Measurements from ENCODE around the gene YKT6.
A peak's percentile ranks its signal among the peaks of the same experiment; 100 is the strongest.

Gene YKT6

DNA sequence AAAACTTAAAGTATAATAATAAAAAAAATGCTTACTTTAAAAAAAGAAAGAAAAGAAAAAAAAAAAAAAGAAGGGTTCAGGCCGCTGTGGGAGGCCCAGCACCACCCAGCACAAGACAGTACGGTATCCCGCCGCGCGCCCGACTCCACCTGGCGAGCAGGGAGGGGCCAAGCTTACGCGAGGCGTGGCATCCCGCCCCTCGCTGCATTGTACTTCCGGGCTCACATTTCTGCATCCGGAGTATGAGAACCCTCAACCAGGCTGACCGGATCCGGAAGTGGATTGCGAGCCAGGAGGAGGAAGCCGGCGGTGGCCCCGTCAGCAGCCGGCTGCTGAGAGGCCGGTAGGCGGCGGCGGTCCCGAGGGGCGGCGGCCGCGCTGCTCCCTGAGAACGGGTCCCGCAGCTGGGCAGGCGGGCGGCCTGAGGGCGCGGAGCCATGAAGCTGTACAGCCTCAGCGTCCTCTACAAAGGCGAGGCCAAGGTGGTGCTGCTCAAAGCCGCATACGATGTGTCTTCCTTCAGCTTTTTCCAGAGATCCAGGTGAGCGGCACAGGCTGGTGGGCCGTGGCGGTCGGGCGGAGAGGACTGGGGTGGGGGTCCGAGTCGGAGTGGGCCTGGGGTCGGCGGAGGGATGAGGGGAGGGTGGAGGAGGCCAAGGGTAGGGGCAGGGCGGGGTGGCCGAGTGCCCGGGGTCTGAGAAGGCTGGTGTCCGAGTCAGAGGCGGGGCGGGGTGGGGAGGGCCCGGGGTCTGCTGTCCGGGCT, at the start of gene YKT6:
Gene YKT6, plus strand, starts transcription at position 280 of the 763 bp plus-strand sequence. Its CDS starts 158 bp downstream, at position 438.
- FAIRE-seq (no peak), DNase-seq (ENCODE audit: insufficient read length, low spot score) (peak; percentile 99)
- TF ChIP-seq, protein P1, sequence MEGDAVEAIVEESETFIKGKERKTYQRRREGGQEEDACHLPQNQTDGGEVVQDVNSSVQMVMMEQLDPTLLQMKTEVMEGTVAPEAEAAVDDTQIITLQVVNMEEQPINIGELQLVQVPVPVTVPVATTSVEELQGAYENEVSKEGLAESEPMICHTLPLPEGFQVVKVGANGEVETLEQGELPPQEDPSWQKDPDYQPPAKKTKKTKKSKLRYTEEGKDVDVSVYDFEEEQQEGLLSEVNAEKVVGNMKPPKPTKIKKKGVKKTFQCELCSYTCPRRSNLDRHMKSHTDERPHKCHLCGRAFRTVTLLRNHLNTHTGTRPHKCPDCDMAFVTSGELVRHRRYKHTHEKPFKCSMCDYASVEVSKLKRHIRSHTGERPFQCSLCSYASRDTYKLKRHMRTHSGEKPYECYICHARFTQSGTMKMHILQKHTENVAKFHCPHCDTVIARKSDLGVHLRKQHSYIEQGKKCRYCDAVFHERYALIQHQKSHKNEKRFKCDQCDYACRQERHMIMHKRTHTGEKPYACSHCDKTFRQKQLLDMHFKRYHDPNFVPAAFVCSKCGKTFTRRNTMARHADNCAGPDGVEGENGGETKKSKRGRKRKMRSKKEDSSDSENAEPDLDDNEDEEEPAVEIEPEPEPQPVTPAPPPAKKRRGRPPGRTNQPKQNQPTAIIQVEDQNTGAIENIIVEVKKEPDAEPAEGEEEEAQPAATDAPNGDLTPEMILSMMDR (IDR thresholded peaks at IDR 0.05; ENCODE audit: insufficient read depth, missing control alignments), result no peak

DNA sequence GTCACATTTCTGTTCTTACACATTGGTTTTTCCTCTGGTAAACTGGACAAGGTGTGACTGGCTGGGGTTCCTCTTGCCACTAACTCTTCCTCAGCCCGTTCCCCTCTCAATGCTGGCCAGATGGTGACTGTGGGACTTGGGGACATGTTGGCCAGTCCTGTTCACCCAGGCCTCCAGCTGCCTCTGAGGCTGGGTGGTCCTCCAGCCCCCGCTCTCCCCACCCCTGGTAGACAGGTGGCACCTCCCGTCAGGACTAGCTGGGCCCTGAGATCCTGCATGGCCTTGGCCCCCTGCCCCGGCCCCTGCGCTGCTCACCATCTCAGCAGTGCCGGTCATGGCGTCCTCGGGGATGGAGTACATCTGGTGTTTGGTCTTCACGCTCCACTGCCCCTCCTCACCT, 48.8 kb upstream of the YKT6 start:
- DNase-seq (ENCODE audit: insufficient read length, low spot score) (no peak), FAIRE-seq (no peak)
- TF ChIP-seq, protein P1 (IDR thresholded peaks at IDR 0.05; ENCODE audit: insufficient read depth, missing control alignments), result no peak

DNA sequence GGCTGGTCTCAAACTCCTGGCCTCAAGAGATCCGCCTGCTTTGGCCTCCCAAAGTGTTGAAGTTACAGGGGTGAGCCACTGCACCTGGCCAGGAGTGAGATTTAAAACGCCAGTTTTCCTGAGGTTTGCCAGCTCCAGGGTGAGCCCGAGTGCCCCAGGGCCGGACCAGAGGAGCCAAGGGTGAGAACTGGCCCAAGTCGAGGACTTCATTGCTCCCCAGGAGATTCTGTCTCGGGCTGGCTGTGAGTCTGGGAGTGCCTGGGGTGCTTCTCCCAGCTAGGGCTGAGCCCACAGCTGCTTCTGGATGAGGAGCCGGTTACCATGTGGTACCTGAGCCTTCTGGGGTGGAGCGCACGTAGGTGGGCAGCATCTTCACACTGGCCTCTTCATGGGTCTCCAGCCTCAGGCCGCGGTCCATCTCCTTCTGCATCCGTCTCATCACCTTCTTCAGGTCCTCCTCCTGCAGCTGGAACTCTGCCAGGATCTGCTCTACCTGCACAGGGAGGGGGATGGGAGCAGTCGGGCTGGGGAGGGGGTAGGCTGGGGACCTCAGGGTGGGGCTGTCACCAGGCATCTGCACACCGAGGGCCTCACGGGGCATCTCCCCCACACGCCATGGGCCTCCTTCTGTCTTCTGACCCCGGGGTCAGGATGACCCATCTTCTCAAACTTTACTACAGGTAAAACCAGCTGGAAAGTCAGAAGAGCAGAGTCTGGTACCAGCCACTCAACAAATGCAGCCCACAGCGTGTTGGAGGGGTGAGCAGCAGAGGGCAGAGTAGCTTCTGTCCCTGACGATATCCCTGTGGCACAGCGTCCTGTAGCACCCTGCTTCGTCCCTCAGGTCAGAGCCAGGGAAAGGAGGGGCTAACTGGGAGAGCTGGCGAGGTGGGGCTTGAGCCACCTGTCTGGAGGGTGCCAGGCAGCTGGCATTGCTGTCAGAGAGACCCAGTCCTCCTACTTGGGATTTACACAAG, 47.5 kb upstream of the YKT6 start:
- TF ChIP-seq, protein P1 (IDR thresholded peaks at IDR 0.05; ENCODE audit: insufficient read depth, missing control alignments), result no peak
- FAIRE-seq (no peak), DNase-seq (ENCODE audit: insufficient read length, low spot score) (no peak)

DNA sequence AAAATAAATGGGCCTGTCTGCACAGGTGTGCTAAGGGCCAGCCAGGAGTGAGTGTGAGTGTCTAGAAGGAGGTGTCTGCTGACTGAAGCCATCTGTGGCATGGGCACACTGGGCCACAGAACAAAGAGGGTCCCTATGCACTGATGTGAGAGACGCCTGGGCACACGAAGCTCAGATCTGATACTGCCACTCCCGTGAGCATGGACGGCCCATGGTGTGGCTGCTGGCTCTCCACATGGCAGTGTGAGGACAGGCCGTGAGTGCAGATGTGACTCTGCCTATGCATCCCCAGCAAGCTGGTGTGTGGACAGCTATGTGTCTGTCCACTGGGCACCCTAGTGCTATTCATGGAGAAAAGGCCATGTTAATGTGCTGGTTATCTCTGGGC, 46.8 kb upstream of the YKT6 start:
- DNase-seq (ENCODE audit: insufficient read length, low spot score) (no peak), FAIRE-seq (no peak)
- TF ChIP-seq, protein P1 (IDR thresholded peaks at IDR 0.05; ENCODE audit: insufficient read depth, missing control alignments), result no peak

DNA sequence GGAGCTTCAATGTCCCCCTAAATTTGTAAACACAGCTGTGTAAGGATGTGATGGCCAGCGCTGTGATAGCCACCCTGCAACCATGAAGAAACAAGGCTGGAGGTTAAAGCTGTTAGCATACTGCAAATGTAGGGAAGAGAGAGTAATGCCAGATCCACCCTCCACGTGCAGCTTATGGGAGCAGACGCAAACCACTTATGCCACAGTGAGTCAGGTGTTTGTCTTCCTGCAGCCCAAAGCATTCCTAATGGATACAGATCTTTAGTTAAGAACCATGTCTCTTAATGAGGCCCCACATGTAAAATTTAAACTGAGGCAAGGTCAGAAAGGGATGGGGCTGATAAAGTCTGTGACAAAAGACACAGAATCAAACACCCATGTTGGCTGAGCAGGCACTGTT, 46.1 kb upstream of the YKT6 start:
- no peak for DNase-seq (ENCODE audit: insufficient read length, low spot score)
- TF ChIP-seq, protein P1 (IDR thresholded peaks at IDR 0.05; ENCODE audit: insufficient read depth, missing control alignments), result no peak
- no peak for FAIRE-seq

DNA sequence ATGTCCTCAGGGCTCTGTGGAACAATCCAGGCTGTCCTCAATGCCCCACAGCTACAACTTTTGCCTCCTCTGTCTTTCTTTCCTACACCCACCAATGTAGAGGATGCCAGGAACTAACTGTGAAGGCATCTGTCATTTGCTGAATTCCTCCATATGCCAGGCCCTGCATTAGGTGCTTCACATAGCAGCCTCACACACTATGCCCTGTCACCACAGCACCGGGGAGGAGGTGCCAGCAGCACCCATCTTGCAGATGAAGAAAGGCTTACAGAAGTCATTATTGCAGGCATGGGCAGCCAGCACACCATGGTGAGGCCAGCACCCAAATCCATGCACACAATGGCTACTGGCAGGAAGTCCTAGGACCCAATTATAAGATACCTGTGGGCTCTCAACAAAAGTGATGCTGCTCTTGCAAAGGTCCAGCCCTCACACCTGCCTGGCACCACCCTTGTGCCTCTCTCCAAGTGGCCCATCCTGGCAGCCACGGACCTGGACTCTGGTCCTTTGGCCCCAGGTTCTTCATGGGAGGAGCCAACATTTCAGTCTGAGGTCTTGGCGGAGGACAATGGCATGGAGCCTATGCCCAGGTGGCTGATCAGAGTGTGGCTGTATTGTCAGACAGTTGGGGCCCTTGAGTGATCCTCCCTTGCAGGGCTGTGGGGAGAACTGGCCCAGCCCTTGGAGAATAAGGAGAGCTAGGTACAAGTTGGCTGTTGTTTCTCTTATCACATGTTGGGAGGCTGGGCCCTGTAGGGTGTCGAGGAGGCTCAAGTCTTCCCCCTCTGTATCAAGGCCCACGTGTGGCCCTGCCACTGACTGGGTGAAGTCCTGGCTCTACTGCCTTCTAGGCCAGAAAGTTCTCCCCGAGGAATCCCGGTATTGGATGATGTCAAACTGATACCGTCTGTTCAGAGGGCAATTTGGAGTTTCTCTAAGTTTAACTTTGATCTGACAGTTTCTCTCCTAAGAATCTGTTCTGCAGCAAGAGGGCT, 45.3 kb upstream of the YKT6 start:
- TF ChIP-seq, protein P1 (IDR thresholded peaks at IDR 0.05; ENCODE audit: insufficient read depth, missing control alignments), result no peak
- no peak for FAIRE-seq

More for the DNA sequence above, 45.3 kb upstream of the YKT6 start:
- no peak for DNase-seq (ENCODE audit: insufficient read length, low spot score)

All from D721Med (cell line).